ENCODE data around the gene SREBF1.

Gene SREBF1

DNA sequence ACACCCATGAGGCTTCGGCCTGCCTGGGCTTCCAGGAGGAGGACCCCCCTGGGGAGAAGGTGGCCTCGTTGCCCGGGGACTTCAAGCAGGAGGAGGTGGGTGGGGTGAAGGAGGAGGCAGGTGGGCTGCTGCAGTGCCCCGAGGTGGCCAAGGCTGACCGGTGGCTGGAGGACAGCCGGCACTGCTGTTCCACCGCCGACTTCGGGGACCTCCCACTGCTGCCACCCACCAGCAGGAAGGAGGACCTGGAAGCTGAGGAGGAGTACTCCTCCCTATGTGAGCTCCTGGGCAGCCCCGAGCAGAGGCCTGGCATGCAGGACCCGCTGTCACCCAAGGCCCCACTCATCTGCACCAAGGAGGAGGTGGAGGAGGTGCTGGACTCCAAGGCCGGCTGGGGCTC is 41.5 kb downstream of the SREBF1 start:
- ATAC-seq (ENCODE audit: insufficient read depth, low read depth) (no peak), DNase-seq (no peak)
- H3K9ac ChIP-seq (ENCODE audit: low read depth, low read length): no peak overlapping the region
- no peak overlapping the region for H3K4me2 ChIP-seq (ENCODE audit: insufficient read depth, low read length)
- H4K20me1 ChIP-seq (ENCODE audit: insufficient read depth, low read length): peaks cover 84% of the 10 kb centered on the region
- TF ChIP-seq, protein P1, sequence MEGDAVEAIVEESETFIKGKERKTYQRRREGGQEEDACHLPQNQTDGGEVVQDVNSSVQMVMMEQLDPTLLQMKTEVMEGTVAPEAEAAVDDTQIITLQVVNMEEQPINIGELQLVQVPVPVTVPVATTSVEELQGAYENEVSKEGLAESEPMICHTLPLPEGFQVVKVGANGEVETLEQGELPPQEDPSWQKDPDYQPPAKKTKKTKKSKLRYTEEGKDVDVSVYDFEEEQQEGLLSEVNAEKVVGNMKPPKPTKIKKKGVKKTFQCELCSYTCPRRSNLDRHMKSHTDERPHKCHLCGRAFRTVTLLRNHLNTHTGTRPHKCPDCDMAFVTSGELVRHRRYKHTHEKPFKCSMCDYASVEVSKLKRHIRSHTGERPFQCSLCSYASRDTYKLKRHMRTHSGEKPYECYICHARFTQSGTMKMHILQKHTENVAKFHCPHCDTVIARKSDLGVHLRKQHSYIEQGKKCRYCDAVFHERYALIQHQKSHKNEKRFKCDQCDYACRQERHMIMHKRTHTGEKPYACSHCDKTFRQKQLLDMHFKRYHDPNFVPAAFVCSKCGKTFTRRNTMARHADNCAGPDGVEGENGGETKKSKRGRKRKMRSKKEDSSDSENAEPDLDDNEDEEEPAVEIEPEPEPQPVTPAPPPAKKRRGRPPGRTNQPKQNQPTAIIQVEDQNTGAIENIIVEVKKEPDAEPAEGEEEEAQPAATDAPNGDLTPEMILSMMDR (IDR thresholded peaks at IDR 0.05; ENCODE audit: borderline replicate concordance, extremely low read depth, low read length, poor library complexity, severe bottlenecking): no peak
- no peak for TF ChIP-seq EZH2 (IDR thresholded peaks at IDR 0.05; ENCODE audit: borderline replicate concordance, low read depth, low read length, severe bottlenecking)
- no peak overlapping the region for H2AFZ ChIP-seq (ENCODE audit: low read depth, low read length)
- H3K27me3 ChIP-seq (ENCODE audit: insufficient read depth, low read length, poor library complexity): no peaks in the 10 kb centered on the region
- no peaks in the 10 kb centered on the region for H3K9me3 ChIP-seq (ENCODE audit: insufficient read depth, low read length, severe bottlenecking)
- H3K36me3 ChIP-seq (ENCODE audit: insufficient read depth, low read length): peaks cover 77% of the 10 kb centered on the region
- H3K4me1 ChIP-seq (ENCODE audit: insufficient read depth, low read length): no peaks in the 10 kb centered on the region
- H3K27ac ChIP-seq (ENCODE audit: low read length): no peak overlapping the region
- H3K79me2 ChIP-seq (ENCODE audit: insufficient read depth, low read length): peaks cover 34% of the 10 kb centered on the region
- no peak overlapping the region for H3K4me3 ChIP-seq (ENCODE audit: low read depth in 1 of 2, low read length in 2 of 2)

DNA sequence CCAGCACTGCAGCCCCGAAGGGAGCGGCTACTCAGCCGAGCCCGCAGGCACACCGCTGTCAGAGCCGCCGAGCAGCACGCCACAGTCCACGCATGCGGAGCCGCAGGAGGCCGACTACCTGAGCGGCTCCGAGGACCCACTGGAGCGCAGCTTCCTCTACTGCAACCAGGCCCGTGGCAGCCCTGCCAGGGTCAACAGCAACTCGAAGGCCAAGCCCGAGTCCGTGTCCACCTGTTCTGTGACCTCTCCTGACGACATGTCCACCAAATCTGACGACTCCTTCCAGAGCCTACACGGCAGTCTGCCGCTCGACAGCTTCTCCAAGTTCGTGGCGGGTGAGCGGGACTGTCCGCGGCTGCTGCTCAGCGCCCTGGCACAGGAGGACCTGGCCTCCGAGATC is 42.4 kb downstream of the SREBF1 start:
- Histone ChIP-seq H3K9ac (ENCODE audit: low read depth, low read length) (no peak overlapping the region), H3K79me2 (ENCODE audit: insufficient read depth, low read length) (peaks cover 44% of the 10 kb centered on the region), H3K36me3 (ENCODE audit: insufficient read depth, low read length) (peaks cover 69% of the 10 kb centered on the region), H3K4me3 (ENCODE audit: low read depth in 1 of 2, low read length in 2 of 2) (no peak overlapping the region), H3K27ac (ENCODE audit: low read length) (no peak overlapping the region), H3K4me2 (ENCODE audit: insufficient read depth, low read length) (no peak overlapping the region), H3K9me3 (ENCODE audit: insufficient read depth, low read length, severe bottlenecking) (no peaks in the 10 kb centered on the region), H2AFZ (ENCODE audit: low read depth, low read length) (no peak overlapping the region), H4K20me1 (ENCODE audit: insufficient read depth, low read length) (peaks cover 88% of the 10 kb centered on the region), H3K4me1 (ENCODE audit: insufficient read depth, low read length) (no peaks in the 10 kb centered on the region), H3K27me3 (ENCODE audit: insufficient read depth, low read length, poor library complexity) (no peaks in the 10 kb centered on the region)
- ATAC-seq (ENCODE audit: insufficient read depth, low read depth) (no peak), DNase-seq (no peak)
- TF ChIP-seq EZH2 (IDR thresholded peaks at IDR 0.05; ENCODE audit: borderline replicate concordance, low read depth, low read length, severe bottlenecking): no peak
- TF ChIP-seq, protein P1 (IDR thresholded peaks at IDR 0.05; ENCODE audit: borderline replicate concordance, extremely low read depth, low read length, poor library complexity, severe bottlenecking): no peak

DNA sequence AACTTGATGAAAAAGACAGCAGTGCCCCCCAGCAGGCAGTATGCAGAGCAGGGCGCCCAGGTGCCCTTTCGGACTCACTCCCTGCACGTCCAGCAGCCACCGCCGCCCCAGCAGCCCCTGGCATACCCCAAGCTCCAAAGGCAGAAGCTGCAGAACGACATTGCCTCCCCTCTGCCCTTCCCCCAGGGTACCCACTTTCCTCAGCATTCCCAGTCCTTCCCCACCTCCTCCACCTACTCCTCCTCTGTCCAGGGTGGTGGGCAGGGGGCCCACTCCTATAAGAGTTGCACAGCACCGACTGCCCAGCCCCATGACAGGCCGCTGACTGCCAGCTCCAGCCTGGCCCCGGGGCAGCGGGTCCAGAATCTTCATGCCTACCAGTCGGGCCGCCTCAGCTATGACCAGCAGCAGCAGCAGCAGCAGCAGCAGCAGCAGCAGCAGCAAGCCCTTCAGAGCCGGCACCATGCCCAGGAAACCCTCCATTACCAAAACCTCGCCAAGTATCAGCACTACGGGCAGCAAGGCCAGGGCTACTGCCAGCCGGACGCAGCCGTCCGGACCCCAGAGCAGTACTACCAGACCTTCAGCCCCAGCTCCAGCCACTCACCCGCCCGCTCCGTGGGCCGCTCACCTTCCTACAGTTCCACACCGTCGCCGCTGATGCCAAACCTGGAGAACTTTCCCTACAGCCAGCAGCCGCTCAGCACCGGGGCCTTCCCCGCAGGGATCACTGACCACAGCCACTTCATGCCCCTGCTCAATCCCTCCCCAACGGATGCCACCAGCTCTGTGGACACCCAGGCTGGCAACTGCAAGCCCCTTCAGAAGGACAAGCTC is 43.2 kb downstream of the SREBF1 start:
- Histone ChIP-seq H3K79me2 (ENCODE audit: insufficient read depth, low read length) (peaks cover 51% of the 10 kb centered on the region), H3K27me3 (ENCODE audit: insufficient read depth, low read length, poor library complexity) (no peaks in the 10 kb centered on the region), H4K20me1 (ENCODE audit: insufficient read depth, low read length) (peaks cover 88% of the 10 kb centered on the region), H3K4me3 (ENCODE audit: low read depth in 1 of 2, low read length in 2 of 2) (no peak overlapping the region), H3K9ac (ENCODE audit: low read depth, low read length) (no peak overlapping the region), H3K4me1 (ENCODE audit: insufficient read depth, low read length) (no peaks in the 10 kb centered on the region), H3K9me3 (ENCODE audit: insufficient read depth, low read length, severe bottlenecking) (no peaks in the 10 kb centered on the region), H2AFZ (ENCODE audit: low read depth, low read length) (no peak overlapping the region), H3K27ac (ENCODE audit: low read length) (no peak overlapping the region), H3K4me2 (ENCODE audit: insufficient read depth, low read length) (no peak overlapping the region), H3K36me3 (ENCODE audit: insufficient read depth, low read length) (peaks cover 61% of the 10 kb centered on the region)
- ATAC-seq (ENCODE audit: insufficient read depth, low read depth): no peak
- TF ChIP-seq EZH2 (IDR thresholded peaks at IDR 0.05; ENCODE audit: borderline replicate concordance, low read depth, low read length, severe bottlenecking): no peak
- TF ChIP-seq, protein P1 (IDR thresholded peaks at IDR 0.05; ENCODE audit: borderline replicate concordance, extremely low read depth, low read length, poor library complexity, severe bottlenecking): no peak
- DNase-seq: no peak
